GM19238 (cell line): ENCODE measurements around the gene UBE2V1.
"Not testable (repeated sequence)": the region's sequence is repeated elsewhere in the genome, so short reads cannot be mapped to it uniquely, and the experiment has no call there.

Experiments used
- DNase-seq: peaks from one replicate; pipeline ENCODE4 v3.0.0; 2011; ENCODE audit warnings: low spot score; ENCODE audit not compliant: insufficient read length

Gene UBE2V1

GRCh38 chr20:50137702-50138101 lies 24.8 kb upstream of the UBE2V1 start:
- DNase-seq, result not testable (repeated sequence)

GRCh38 chr20:50136822-50137599 lies 24.1 kb upstream of the UBE2V1 start:
- DNase-seq, result no peak

- not testable (repeated sequence) for DNase-seq
These were observed 22.2 kb upstream of the UBE2V1 start for GRCh38 chr20:50135157-50135556.

DNA sequence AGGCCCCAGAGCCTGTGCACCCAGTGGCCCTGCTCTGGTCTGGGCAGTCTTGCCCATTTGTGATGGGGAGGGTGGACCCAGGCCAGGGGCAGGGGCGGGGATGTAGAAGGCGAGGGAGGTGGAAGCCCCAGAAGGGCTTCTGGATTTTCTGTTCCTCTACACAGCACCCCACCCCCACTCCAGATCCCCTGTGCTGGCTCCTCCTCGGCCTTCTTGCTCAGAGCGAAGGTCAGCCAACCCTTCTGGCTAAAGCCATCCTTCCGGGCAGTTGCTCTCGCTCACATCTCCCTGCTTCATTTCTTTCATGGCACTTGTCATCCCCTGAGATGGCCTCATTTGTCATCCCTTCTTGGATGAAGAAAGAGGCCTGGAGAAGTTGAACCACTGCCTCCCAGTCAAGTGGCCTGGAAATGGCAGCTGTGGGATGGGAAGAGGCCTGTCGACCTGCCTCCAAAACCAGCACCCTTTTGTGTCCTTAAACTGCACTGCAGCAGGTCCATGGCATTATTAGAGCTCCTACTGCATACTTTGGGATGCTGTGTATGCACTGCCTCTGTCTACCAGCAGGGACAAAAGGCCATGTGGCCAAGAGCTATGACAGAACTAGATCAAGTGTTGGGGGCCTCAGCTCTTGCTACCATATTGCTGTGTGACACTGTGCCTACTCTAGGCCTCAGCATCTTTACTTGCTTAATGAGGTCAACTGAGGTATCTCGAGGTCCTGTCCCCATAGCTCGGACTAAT lies 20.7 kb upstream of the UBE2V1 start:
- no peak for DNase-seq

- DNase-seq, result no peak
These were observed 20.1 kb upstream of the UBE2V1 start for GRCh38 chr20:50133041-50133440.

DNA sequence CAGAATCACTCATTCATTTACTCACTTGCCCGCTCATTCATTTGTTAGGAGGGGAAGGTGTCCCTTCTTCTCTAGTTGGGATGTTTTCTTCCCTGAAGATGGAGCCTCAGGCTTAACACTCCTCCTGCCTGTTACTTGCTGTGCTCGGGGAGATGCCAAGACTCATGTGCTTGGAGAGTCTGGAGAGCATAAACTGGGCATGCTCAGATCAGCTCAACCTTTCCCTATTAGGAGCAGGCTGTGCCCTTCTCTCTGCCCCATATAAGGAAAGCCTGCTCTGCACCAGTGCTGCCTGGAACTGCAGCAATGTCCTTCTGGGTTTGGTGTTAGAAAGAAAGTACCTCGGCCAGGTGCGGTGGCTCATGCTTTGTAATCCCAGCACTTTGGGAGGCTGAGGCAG lies 18.0 kb upstream of the UBE2V1 start:
- DNase-seq, result no peak

- DNase-seq, result no peak
These were observed 17.4 kb upstream of the UBE2V1 start for GRCh38 chr20:50130356-50130723.

- DNase-seq, result no peak
These were observed 16.9 kb upstream of the UBE2V1 start for GRCh38 chr20:50129662-50130355.

GRCh38 chr20:50128520-50128905 lies 15.6 kb upstream of the UBE2V1 start:
- DNase-seq, result no peak

DNA sequence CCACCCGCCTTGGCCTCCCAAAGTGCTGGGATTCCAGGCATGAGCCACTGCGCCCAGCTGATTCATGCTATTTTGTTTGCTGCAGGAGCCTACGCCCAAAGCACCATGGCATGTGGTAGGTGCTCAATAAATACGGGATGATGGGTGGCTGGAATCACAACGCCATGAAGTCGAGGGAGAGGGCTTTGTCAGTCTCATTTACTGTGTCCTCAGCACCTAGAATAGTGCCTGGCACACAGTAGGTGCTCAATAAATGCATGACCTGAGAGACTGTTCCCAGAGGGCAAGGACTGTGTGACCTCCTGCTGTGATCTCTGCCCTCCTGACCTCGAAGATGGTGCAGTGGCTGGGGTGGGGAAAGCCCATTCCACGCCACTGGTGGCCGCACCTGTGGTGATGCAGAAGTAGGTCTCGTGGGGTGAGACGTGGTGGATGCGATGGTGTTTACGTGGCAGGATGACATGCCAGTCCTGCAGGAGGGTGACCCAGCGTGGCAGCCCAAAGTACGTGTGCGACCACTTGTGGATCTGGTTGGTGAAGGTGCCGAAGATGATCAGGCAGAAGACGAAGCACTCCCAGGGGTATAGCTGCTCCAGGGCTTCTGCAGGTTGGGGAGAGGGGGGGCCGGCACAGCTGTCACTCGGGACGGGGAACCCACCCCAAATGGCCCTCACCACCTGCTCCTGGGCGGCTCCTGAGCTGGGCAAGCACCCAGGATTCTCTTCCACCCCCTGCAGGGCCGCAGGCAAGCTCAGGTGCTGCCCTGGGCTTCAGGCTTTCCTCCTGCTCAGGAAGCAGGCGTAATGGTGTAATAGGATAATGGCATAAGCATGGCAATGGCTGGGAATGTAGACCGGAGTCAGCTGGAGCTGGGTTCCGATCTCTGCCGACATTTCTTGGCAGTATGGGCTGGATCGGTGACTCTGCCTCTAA lies 14.9 kb upstream of the UBE2V1 start:
- no peak for DNase-seq

DNA sequence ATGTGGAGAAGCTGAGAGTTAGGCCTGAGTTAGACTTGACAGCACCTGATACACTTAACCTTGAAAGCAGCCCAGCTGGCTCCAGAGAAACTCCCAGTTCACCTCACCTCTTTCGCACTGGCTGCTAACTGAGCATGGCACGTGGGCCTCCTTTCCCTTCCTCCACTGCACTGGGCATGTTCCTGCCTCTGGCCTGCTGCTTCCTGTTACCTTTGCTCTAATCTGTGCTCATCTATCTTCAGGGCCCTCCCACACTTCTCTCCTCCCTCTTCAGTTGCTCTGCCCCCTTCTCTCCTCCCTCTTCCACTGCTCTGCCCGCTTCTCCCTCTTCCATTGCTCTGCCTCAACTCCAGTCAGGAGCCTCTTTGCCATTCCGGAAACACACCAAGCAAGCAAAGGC lies 13.7 kb upstream of the UBE2V1 start:
- no peak for DNase-seq

- DNase-seq, result no peak
These were observed 12.3 kb upstream of the UBE2V1 start for GRCh38 chr20:50125279-50125678.

DNA sequence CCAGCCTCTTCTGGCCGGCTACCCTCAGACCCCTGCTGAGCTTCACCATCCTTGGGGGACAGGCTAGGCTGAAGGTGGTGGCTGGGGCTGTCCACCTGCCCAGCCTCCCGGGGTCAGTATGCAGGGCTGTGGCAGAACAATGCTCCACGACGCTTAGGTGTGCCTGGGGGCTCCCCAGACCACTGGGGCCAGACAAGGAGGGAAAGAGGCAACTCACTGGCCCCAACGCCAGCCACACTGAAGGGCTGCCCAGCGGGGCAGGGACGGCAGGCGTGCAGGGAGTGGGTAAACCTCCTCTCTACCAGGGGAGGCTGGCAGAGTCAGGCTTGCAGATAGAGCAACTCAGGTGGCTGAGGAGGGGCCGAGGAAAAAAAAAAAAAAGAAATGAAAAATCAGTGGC lies 11.5 kb upstream of the UBE2V1 start:
- DNase-seq, result no peak

GRCh38 chr20:50123418-50123817 lies 10.5 kb upstream of the UBE2V1 start:
- DNase-seq, result no peak

GRCh38 chr20:50122763-50123162 lies 9.8 kb upstream of the UBE2V1 start:
- no peak for DNase-seq

- no peak for DNase-seq
These were observed 8.9 kb upstream of the UBE2V1 start for GRCh38 chr20:50121858-50122271.

GRCh38 chr20:50120935-50121693 lies 8.2 kb upstream of the UBE2V1 start:
- DNase-seq, result no peak

GRCh38 chr20:50118203-50118602 lies 5.3 kb upstream of the UBE2V1 start:
- no peak for DNase-seq

GRCh38 chr20:50116368-50116999 lies 3.5 kb upstream of the UBE2V1 start:
- no peak for DNase-seq
